ENCODE results near the gene ZNF724. TPM values are rescaled to one million over a fixed set of nuclear protein-coding genes. Genes with fewer than 3 reads are reported as not detected.

ZNF724 gene
- total RNA-seq, 1 donor, result 15.1 TPM

DNA sequence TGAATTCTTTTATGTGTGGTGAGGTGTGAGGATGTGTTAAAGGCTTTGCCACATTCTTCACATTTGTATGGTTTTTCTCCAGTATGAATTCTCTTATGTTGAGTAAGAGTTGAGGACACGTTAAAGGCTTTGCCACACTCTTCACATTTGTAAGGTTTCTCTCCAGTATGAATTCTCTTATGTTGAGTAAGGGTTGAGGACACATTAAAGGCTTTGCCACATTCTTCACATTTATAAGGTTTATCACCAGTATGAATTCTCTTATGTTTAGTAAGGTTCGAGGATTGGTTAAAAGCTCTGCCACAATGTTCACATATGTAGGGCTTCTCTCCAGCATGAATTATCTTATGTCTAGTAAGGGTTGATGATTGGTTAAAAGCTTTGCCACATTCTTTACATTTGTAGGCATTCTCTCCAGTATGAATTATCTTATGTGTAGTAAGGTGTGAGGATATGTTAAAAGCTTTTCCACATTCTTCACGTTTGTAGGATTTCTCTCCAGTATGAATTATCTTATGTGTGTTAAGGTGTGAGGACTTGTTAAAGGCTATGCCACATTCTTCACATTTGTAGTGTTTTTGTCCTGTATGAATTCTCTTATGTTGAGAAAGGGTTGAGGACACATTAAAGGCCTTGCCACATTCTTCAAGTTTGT lies 27.1 kb downstream of the ZNF724 start:
- TF ChIP-seq, protein P1, sequence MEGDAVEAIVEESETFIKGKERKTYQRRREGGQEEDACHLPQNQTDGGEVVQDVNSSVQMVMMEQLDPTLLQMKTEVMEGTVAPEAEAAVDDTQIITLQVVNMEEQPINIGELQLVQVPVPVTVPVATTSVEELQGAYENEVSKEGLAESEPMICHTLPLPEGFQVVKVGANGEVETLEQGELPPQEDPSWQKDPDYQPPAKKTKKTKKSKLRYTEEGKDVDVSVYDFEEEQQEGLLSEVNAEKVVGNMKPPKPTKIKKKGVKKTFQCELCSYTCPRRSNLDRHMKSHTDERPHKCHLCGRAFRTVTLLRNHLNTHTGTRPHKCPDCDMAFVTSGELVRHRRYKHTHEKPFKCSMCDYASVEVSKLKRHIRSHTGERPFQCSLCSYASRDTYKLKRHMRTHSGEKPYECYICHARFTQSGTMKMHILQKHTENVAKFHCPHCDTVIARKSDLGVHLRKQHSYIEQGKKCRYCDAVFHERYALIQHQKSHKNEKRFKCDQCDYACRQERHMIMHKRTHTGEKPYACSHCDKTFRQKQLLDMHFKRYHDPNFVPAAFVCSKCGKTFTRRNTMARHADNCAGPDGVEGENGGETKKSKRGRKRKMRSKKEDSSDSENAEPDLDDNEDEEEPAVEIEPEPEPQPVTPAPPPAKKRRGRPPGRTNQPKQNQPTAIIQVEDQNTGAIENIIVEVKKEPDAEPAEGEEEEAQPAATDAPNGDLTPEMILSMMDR (IDR thresholded peaks at IDR 0.05; ENCODE audit: insufficient read depth, low read length), result no peak
- H3K4me3 ChIP-seq (ENCODE audit: low read depth, low read length), result no peak overlapping the region
- DNase-seq (ENCODE audit: low read depth), result no peak

GRCh38 chr19:23203841-23204344 lies 46.3 kb downstream of the ZNF724 start:
- DNase-seq (ENCODE audit: low read depth), result no peak
- no peak overlapping the region for H3K4me3 ChIP-seq (ENCODE audit: low read depth, low read length)
- TF ChIP-seq, protein P1 (IDR thresholded peaks at IDR 0.05; ENCODE audit: insufficient read depth, low read length), result no peak

- no peak for DNase-seq (ENCODE audit: low read depth)
- H3K4me3 ChIP-seq (ENCODE audit: low read depth, low read length), result no peak overlapping the region
- TF ChIP-seq, protein P1 (IDR thresholded peaks at IDR 0.05; ENCODE audit: insufficient read depth, low read length), result no peak
These were observed 59.9 kb downstream of the ZNF724 start for GRCh38 chr19:23190341-23190740.

GRCh38 chr19:23183251-23183650 lies 66.9 kb downstream of the ZNF724 start:
- TF ChIP-seq, protein P1 (IDR thresholded peaks at IDR 0.05; ENCODE audit: insufficient read depth, low read length), result no peak
- no peak for DNase-seq (ENCODE audit: low read depth)
- H3K4me3 ChIP-seq (ENCODE audit: low read depth, low read length), result no peak overlapping the region

Small RNA genes lying within 50 kb of the gene (small RNA-seq; reads per million reads assigned to genes)
- gene VN1R91P, result not detected

Other genes starting within 250 kb of the ZNF724 start
- gene ZNF728, start 247.2 kb downstream of the ZNF724 start, total RNA-seq (ENCODE audit: low replicate concordance), result not detected in 2 replicates
- 0.16 and 2.3 TPM in 2 replicates for gene ZNF730, start 133.4 kb downstream of the ZNF724 start, total RNA-seq (ENCODE audit: low replicate concordance)
- gene ZNF91, start 145.1 kb upstream of the ZNF724 start, total RNA-seq (ENCODE audit: low replicate concordance), result 16.3 and 18.7 TPM in 2 replicates